Activated T-cell treated with anti-CD3 and anti-CD28 coated beads, Interleukin-2, amount 50 U/mL, for 4 hours (primary cell): Measurements from ENCODE around the gene METTL25. TPM values are rescaled to one million over a fixed set of nuclear protein-coding genes. Genes with fewer than 3 reads are reported as not detected.

Experiments
- ATAC-seq, 2 donors: fragments of 200-7000 bp; cut with Tn5 transposase; one replicate each; pipeline ENCODE4 v1.10.0; 2021
- DNase-seq: peaks from one replicate; pipeline ENCODE4 v3.0.0-alpha.2; 2020
- H3K27me3 Mint-ChIP-seq: one replicate; pipeline ENCODE4 v1.8.0; 2021; ENCODE audit warnings: low read depth, mixed read lengths
- H3K36me3 Mint-ChIP-seq: one replicate; pipeline ENCODE4 v1.8.0; 2022; ENCODE audit warnings: mixed read lengths; ENCODE audit not compliant: insufficient read depth
- H3K4me1 Mint-ChIP-seq: one replicate; pipeline ENCODE4 v1.8.0; 2021; ENCODE audit warnings: low read depth, mixed read lengths
- H3K4me3 Mint-ChIP-seq: one replicate; pipeline ENCODE4 v1.8.0; 2021; ENCODE audit warnings: mild to moderate bottlenecking, moderate library complexity, mixed read lengths
- H3K9me3 Mint-ChIP-seq: one replicate; pipeline ENCODE4 v1.8.0; 2021; ENCODE audit warnings: mixed read lengths
- total RNA-seq, 3 donors: library from RNA; stranded (reverse); gene quantifications; one replicate each; pipeline ENCODE4 v1.2.1, GENCODE V29; 2021

The METTL25 gene
- total RNA-seq, 3 donors from 2014 or later, result 6.7 to 7.4 (median 7.2) TPM

- Mint-ChIP-seq H3K27me3 (no peaks in the 10 kb centered on the region), H3K36me3 (peaks cover 55% of the 10 kb centered on the region), H3K4me3 (no peak overlapping the region), H3K4me1 (no peaks in the 10 kb centered on the region), H3K9me3 (peaks cover 26% of the 10 kb centered on the region)
- ATAC-seq (no peak), DNase-seq (no peak)
Measured at GRCh38 chr12:82470906-82471512, 112.7 kb downstream of the METTL25 start.

GRCh38 chr12:82473111-82473754 lies 114.9 kb downstream of the METTL25 start:
- H3K36me3 Mint-ChIP-seq, result peaks cover 49% of the 10 kb centered on the region
- H3K4me1 Mint-ChIP-seq, result no peaks in the 10 kb centered on the region
- no peaks in the 10 kb centered on the region for H3K27me3 Mint-ChIP-seq
- peaks cover 22% of the 10 kb centered on the region for H3K9me3 Mint-ChIP-seq
- ATAC-seq (no peak), DNase-seq (no peak)
- no peak overlapping the region for H3K4me3 Mint-ChIP-seq

- H3K27me3 Mint-ChIP-seq, result no peaks in the 10 kb centered on the region
- DNase-seq (no peak), ATAC-seq (no peak)
- H3K4me3 Mint-ChIP-seq, result no peak overlapping the region
- H3K4me1 Mint-ChIP-seq, result no peaks in the 10 kb centered on the region
- H3K9me3 Mint-ChIP-seq, result peaks cover 15% of the 10 kb centered on the region
- H3K36me3 Mint-ChIP-seq, result peaks cover 43% of the 10 kb centered on the region
Measured at GRCh38 chr12:82474181-82474797, 116.0 kb downstream of the METTL25 start.

- Mint-ChIP-seq H3K36me3 (peaks cover 41% of the 10 kb centered on the region), H3K27me3 (no peaks in the 10 kb centered on the region), H3K4me1 (no peaks in the 10 kb centered on the region), H3K9me3 (peaks cover 15% of the 10 kb centered on the region), H3K4me3 (no peak overlapping the region)
- ATAC-seq, result no peak
- no peak for DNase-seq
Measured at GRCh38 chr12:82474798-82475184, 116.5 kb downstream of the METTL25 start.

- no peaks in the 10 kb centered on the region for H3K27me3 Mint-ChIP-seq
- ATAC-seq (no peak), DNase-seq (no peak)
- H3K4me3 Mint-ChIP-seq, result no peak overlapping the region
- H3K9me3 Mint-ChIP-seq, result peaks cover 14% of the 10 kb centered on the region
- no peaks in the 10 kb centered on the region for H3K4me1 Mint-ChIP-seq
- peaks cover 44% of the 10 kb centered on the region for H3K36me3 Mint-ChIP-seq
Measured at GRCh38 chr12:82475211-82475610, 116.9 kb downstream of the METTL25 start.

- Mint-ChIP-seq H3K9me3 (peaks cover 8% of the 10 kb centered on the region), H3K4me1 (no peaks in the 10 kb centered on the region), H3K27me3 (no peaks in the 10 kb centered on the region), H3K4me3 (no peak overlapping the region), H3K36me3 (peaks cover 39% of the 10 kb centered on the region)
- no peak for DNase-seq
- ATAC-seq, result no peak
Measured at GRCh38 chr12:82476511-82476910, 118.2 kb downstream of the METTL25 start.

- ATAC-seq (no peak), DNase-seq (no peak)
- peaks cover 20% of the 10 kb centered on the region for H3K9me3 Mint-ChIP-seq
- no peaks in the 10 kb centered on the region for H3K4me1 Mint-ChIP-seq
- peaks cover 20% of the 10 kb centered on the region for H3K36me3 Mint-ChIP-seq
- no peaks in the 10 kb centered on the region for H3K27me3 Mint-ChIP-seq
- no peak overlapping the region for H3K4me3 Mint-ChIP-seq
Measured at GRCh38 chr12:82479511-82479910, 121.2 kb downstream of the METTL25 start.

GRCh38 chr12:82480606-82481005 lies 122.3 kb downstream of the METTL25 start:
- Mint-ChIP-seq H3K36me3 (peaks cover 15% of the 10 kb centered on the region), H3K9me3 (peaks cover 23% of the 10 kb centered on the region), H3K4me1 (no peaks in the 10 kb centered on the region), H3K4me3 (no peak overlapping the region), H3K27me3 (no peaks in the 10 kb centered on the region)
- DNase-seq, result no peak
- ATAC-seq, result no peak

GRCh38 chr12:82481954-82482353 lies 123.6 kb downstream of the METTL25 start:
- H3K4me3 Mint-ChIP-seq, result no peak overlapping the region
- H3K36me3 Mint-ChIP-seq, result peaks cover 12% of the 10 kb centered on the region
- H3K9me3 Mint-ChIP-seq, result peaks cover 29% of the 10 kb centered on the region
- no peaks in the 10 kb centered on the region for H3K27me3 Mint-ChIP-seq
- no peaks in the 10 kb centered on the region for H3K4me1 Mint-ChIP-seq
- ATAC-seq (no peak), DNase-seq (no peak)

GRCh38 chr12:82486524-82487235 lies 128.4 kb downstream of the METTL25 start:
- H3K27me3 Mint-ChIP-seq, result no peaks in the 10 kb centered on the region
- H3K9me3 Mint-ChIP-seq, result peaks cover 48% of the 10 kb centered on the region
- peaks cover 3% of the 10 kb centered on the region for H3K36me3 Mint-ChIP-seq
- no peak for ATAC-seq
- DNase-seq, result no peak
- H3K4me3 Mint-ChIP-seq, result no peak overlapping the region
- H3K4me1 Mint-ChIP-seq, result no peaks in the 10 kb centered on the region

- H3K4me1 Mint-ChIP-seq, result no peaks in the 10 kb centered on the region
- DNase-seq (no peak), ATAC-seq (no peak)
- peaks cover 3% of the 10 kb centered on the region for H3K27me3 Mint-ChIP-seq
- H3K9me3 Mint-ChIP-seq, result peaks cover under 1% of the 10 kb centered on the region
- no peaks in the 10 kb centered on the region for H3K36me3 Mint-ChIP-seq
- no peak overlapping the region for H3K4me3 Mint-ChIP-seq
Measured at GRCh38 chr12:82504409-82504808, 146.1 kb downstream of the METTL25 start.

- DNase-seq (no peak), ATAC-seq (no peak)
- no peaks in the 10 kb centered on the region for H3K9me3 Mint-ChIP-seq
- H3K4me1 Mint-ChIP-seq, result no peaks in the 10 kb centered on the region
- peaks cover 3% of the 10 kb centered on the region for H3K27me3 Mint-ChIP-seq
- H3K4me3 Mint-ChIP-seq, result no peak overlapping the region
- no peaks in the 10 kb centered on the region for H3K36me3 Mint-ChIP-seq
Measured at GRCh38 chr12:82505150-82505549, 146.8 kb downstream of the METTL25 start.

GRCh38 chr12:82507686-82508085 lies 149.4 kb downstream of the METTL25 start:
- Mint-ChIP-seq H3K36me3 (no peaks in the 10 kb centered on the region), H3K9me3 (no peaks in the 10 kb centered on the region), H3K4me1 (no peaks in the 10 kb centered on the region), H3K27me3 (no peaks in the 10 kb centered on the region), H3K4me3 (no peak overlapping the region)
- DNase-seq (no peak), ATAC-seq (no peak)

GRCh38 chr12:82510386-82510785 lies 152.1 kb downstream of the METTL25 start:
- H3K36me3 Mint-ChIP-seq, result no peaks in the 10 kb centered on the region
- H3K27me3 Mint-ChIP-seq, result no peaks in the 10 kb centered on the region
- H3K4me3 Mint-ChIP-seq, result no peak overlapping the region
- DNase-seq (no peak), ATAC-seq (no peak)
- no peaks in the 10 kb centered on the region for H3K4me1 Mint-ChIP-seq
- no peaks in the 10 kb centered on the region for H3K9me3 Mint-ChIP-seq
